A673 (cell line): ENCODE data around the gene MS4A7.

Experiments used
- CTCF ChIP-seq: fragments of 300-800, 200-600 bp; sonication (generic); conservative IDR thresholded peaks from 2 replicates; pipeline ENCODE4 v1.5.1; 2017; ENCODE audit warnings: low read depth, mild to moderate bottlenecking, antibody characterized with exemption, low read length, moderate library complexity, mixed read lengths
- EZH2 ChIP-seq: fragments of 200-600 bp; sonication (generic); IDR thresholded peaks from 2 replicates; pipeline ENCODE4 v1.6.1; 2017; ENCODE audit warnings: borderline replicate concordance, low read depth, mild to moderate bottlenecking, mixed read lengths, antibody characterized with exemption, low read length; ENCODE audit not compliant: poor library complexity, severe bottlenecking

- no peak for TF ChIP-seq CTCF
- TF ChIP-seq EZH2, result no peak
These were observed 7.5 kb upstream of the MS4A7 start for GRCh38 chr11:60370811-60371298.
